ENCODE measurements around the gene FNDC8.
"Not testable (repeated sequence)": the region's sequence is repeated elsewhere in the genome, so short reads cannot be mapped to it uniquely, and the experiment has no call there.

FNDC8 gene

DNA sequence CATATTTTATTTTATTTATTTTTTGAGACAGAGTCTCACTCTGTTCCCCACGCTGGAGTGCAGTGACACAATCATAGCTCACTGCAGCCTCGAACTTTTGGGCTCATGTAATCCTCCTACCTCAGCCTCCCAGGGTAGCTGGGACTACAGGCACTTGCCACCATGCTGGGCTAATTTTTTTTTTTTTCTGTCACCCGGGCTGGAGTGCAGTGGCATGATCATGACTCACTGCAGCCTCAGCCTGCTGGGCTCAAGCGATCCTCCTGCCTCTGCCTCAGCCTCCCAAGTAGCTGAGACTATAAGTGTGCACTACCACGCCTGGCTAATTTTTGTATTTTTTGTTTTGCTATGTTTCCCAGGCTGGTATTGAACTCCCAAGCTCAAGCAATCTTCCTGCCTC lies 43.3 kb downstream of the FNDC8 start:
- H3K27ac ChIP-seq (ENCODE audit: low read length), result no peak overlapping the region
- H3K4me1 ChIP-seq (ENCODE audit: insufficient read depth, low read length), result no peaks in the 10 kb centered on the region

GRCh38 chr17:35166526-35166925 lies 45.1 kb downstream of the FNDC8 start:
- H3K9me3 ChIP-seq (ENCODE audit: insufficient read depth, low read depth, low read length), result no peaks in the 10 kb centered on the region
- H3K36me3 ChIP-seq (ENCODE audit: insufficient read depth, low read depth, low read length), result no peaks in the 10 kb centered on the region
- no peaks in the 10 kb centered on the region for H3K4me1 ChIP-seq (ENCODE audit: insufficient read depth, low read length)
- no peak overlapping the region for H3K9ac ChIP-seq (ENCODE audit: low read depth, low read length)
- H3K4me3 ChIP-seq (ENCODE audit: low read length), result no peak overlapping the region
- H3K27ac ChIP-seq (ENCODE audit: low read length), result no peak overlapping the region
- no peaks in the 10 kb centered on the region for H3K27me3 ChIP-seq (ENCODE audit: insufficient read depth, low read length)

More for the DNA sequence above, 43.3 kb downstream of the FNDC8 start:
- Histone ChIP-seq H3K4me3 (ENCODE audit: low read length) (no peak overlapping the region), H3K9me3 (ENCODE audit: insufficient read depth, low read depth, low read length) (no peaks in the 10 kb centered on the region), H3K27me3 (ENCODE audit: insufficient read depth, low read length) (no peaks in the 10 kb centered on the region), H3K9ac (ENCODE audit: low read depth, low read length) (no peak overlapping the region), H3K36me3 (ENCODE audit: insufficient read depth, low read depth, low read length) (no peaks in the 10 kb centered on the region)

GRCh38 chr17:35167046-35167445 lies 45.6 kb downstream of the FNDC8 start:
- H3K27ac ChIP-seq (ENCODE audit: low read length), result no peak overlapping the region
- H3K9ac ChIP-seq (ENCODE audit: low read depth, low read length), result no peak overlapping the region
- H3K4me3 ChIP-seq (ENCODE audit: low read length), result no peak overlapping the region
- H3K4me1 ChIP-seq (ENCODE audit: insufficient read depth, low read length), result no peaks in the 10 kb centered on the region
- no peaks in the 10 kb centered on the region for H3K9me3 ChIP-seq (ENCODE audit: insufficient read depth, low read depth, low read length)
- no peaks in the 10 kb centered on the region for H3K36me3 ChIP-seq (ENCODE audit: insufficient read depth, low read depth, low read length)
- no peaks in the 10 kb centered on the region for H3K27me3 ChIP-seq (ENCODE audit: insufficient read depth, low read length)

GRCh38 chr17:35167666-35168065 lies 46.3 kb downstream of the FNDC8 start:
- Histone ChIP-seq H3K4me1 (ENCODE audit: insufficient read depth, low read length) (no peaks in the 10 kb centered on the region), H3K9me3 (ENCODE audit: insufficient read depth, low read depth, low read length) (no peaks in the 10 kb centered on the region), H3K4me3 (ENCODE audit: low read length) (no peak overlapping the region), H3K36me3 (ENCODE audit: insufficient read depth, low read depth, low read length) (no peaks in the 10 kb centered on the region), H3K27ac (ENCODE audit: low read length) (no peak overlapping the region), H3K9ac (ENCODE audit: low read depth, low read length) (no peak overlapping the region), H3K27me3 (ENCODE audit: insufficient read depth, low read length) (no peaks in the 10 kb centered on the region)

DNA sequence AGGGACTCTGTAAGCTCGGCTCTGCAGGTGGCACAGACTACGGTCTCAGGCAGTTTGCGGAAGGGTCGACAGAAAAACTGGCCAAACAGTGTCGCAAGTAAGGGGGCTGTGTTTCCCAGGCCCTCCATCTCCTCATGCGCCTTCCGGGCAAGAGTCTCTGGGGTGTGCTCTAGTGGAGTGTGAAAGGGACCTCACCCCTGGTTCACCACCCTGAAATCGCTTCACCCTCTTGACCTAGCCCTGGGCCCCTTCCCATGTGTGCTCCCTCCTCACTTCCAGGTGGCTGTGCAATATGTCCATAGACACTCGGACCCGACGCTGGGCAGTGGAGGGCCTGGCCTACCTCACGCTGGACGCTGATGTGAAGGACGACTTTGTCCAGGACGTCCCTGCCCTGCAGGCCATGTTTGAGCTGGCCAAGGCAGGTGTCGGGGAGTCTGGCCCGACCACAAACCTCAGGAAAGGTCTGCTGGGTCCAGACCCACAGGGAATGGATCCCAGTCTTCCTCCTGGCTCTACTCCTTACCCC lies 48.5 kb downstream of the FNDC8 start:
- H3K27me3 ChIP-seq (ENCODE audit: insufficient read depth, low read length), result no peaks in the 10 kb centered on the region
- H3K27ac ChIP-seq (ENCODE audit: low read length), result no peak overlapping the region
- no peaks in the 10 kb centered on the region for H3K4me1 ChIP-seq (ENCODE audit: insufficient read depth, low read length)
- no peak overlapping the region for H3K4me3 ChIP-seq (ENCODE audit: low read length)
- no peaks in the 10 kb centered on the region for H3K9me3 ChIP-seq (ENCODE audit: insufficient read depth, low read depth, low read length)
- H3K36me3 ChIP-seq (ENCODE audit: insufficient read depth, low read depth, low read length), result no peaks in the 10 kb centered on the region
- no peak overlapping the region for H3K9ac ChIP-seq (ENCODE audit: low read depth, low read length)

- no peaks in the 10 kb centered on the region for H3K4me1 ChIP-seq (ENCODE audit: insufficient read depth, low read length)
- no peaks in the 10 kb centered on the region for H3K27me3 ChIP-seq (ENCODE audit: insufficient read depth, low read length)
- no peaks in the 10 kb centered on the region for H3K9me3 ChIP-seq (ENCODE audit: insufficient read depth, low read depth, low read length)
- H3K4me3 ChIP-seq (ENCODE audit: low read length), result no peak overlapping the region
- H3K36me3 ChIP-seq (ENCODE audit: insufficient read depth, low read depth, low read length), result no peaks in the 10 kb centered on the region
- H3K9ac ChIP-seq (ENCODE audit: low read depth, low read length), result no peak overlapping the region
- H3K27ac ChIP-seq (ENCODE audit: low read length), result no peak overlapping the region
Measured at GRCh38 chr17:35170968-35171771, 49.8 kb downstream of the FNDC8 start.

GRCh38 chr17:35171834-35172233 lies 50.4 kb downstream of the FNDC8 start:
- H3K27ac ChIP-seq (ENCODE audit: low read length), result no peak overlapping the region
- H3K4me1 ChIP-seq (ENCODE audit: insufficient read depth, low read length), result no peaks in the 10 kb centered on the region
- H3K4me3 ChIP-seq (ENCODE audit: low read length), result no peak overlapping the region
- no peaks in the 10 kb centered on the region for H3K9me3 ChIP-seq (ENCODE audit: insufficient read depth, low read depth, low read length)
- no peak overlapping the region for H3K9ac ChIP-seq (ENCODE audit: low read depth, low read length)
- no peaks in the 10 kb centered on the region for H3K27me3 ChIP-seq (ENCODE audit: insufficient read depth, low read length)
- no peaks in the 10 kb centered on the region for H3K36me3 ChIP-seq (ENCODE audit: insufficient read depth, low read depth, low read length)

- not testable (repeated sequence) for H3K9ac ChIP-seq (ENCODE audit: low read depth, low read length); H3K4me3 ChIP-seq (ENCODE audit: low read length); H3K4me1 ChIP-seq (ENCODE audit: insufficient read depth, low read length); H3K36me3 ChIP-seq (ENCODE audit: insufficient read depth, low read depth, low read length); H3K9me3 ChIP-seq (ENCODE audit: insufficient read depth, low read depth, low read length); H3K27ac ChIP-seq (ENCODE audit: low read length); H3K27me3 ChIP-seq (ENCODE audit: insufficient read depth, low read length)
Measured at GRCh38 chr17:35172321-35172720, 50.9 kb downstream of the FNDC8 start.

DNA sequence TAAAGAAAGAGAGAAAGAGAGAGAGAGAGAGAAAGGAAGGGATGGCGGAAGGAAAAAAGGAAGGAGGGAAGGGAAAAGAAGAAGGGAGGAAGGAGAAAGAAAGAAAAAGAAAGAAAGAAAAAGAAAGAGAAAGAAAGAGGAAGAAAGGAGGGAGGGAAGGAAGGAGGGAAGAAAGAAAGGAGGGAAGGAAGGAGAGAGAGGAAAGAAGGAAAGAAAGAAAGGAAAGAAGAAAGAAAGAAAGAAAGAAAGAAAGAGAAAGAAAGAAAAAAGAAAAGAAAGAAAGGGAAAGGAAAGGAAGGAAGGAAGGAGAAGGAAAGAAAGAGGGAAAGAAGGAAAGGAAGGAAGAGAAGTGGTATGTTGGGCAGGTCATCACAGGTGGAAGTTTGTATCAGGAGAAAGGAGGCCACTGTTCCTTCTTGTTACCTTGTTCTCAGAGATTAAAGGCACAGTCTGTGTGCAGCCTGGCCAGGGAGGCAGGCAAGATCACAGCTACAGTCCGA lies 53.5 kb downstream of the FNDC8 start:
- H3K27me3 ChIP-seq (ENCODE audit: insufficient read depth, low read length), result no peaks in the 10 kb centered on the region
- no peaks in the 10 kb centered on the region for H3K9me3 ChIP-seq (ENCODE audit: insufficient read depth, low read depth, low read length)
- H3K27ac ChIP-seq (ENCODE audit: low read length), result no peak overlapping the region

GRCh38 chr17:35175638-35176415 lies 54.4 kb downstream of the FNDC8 start:
- Histone ChIP-seq H3K27ac (ENCODE audit: low read length) (no peak overlapping the region), H3K9me3 (ENCODE audit: insufficient read depth, low read depth, low read length) (no peaks in the 10 kb centered on the region), H3K4me1 (ENCODE audit: insufficient read depth, low read length) (no peaks in the 10 kb centered on the region), H3K36me3 (ENCODE audit: insufficient read depth, low read depth, low read length) (no peaks in the 10 kb centered on the region), H3K9ac (ENCODE audit: low read depth, low read length) (no peak overlapping the region), H3K4me3 (ENCODE audit: low read length) (no peak overlapping the region), H3K27me3 (ENCODE audit: insufficient read depth, low read length) (no peaks in the 10 kb centered on the region)

More for the DNA sequence above, 53.5 kb downstream of the FNDC8 start:
- Histone ChIP-seq H3K4me1 (ENCODE audit: insufficient read depth, low read length) (no peaks in the 10 kb centered on the region), H3K36me3 (ENCODE audit: insufficient read depth, low read depth, low read length) (no peaks in the 10 kb centered on the region), H3K9ac (ENCODE audit: low read depth, low read length) (no peak overlapping the region), H3K4me3 (ENCODE audit: low read length) (no peak overlapping the region)

DNA sequence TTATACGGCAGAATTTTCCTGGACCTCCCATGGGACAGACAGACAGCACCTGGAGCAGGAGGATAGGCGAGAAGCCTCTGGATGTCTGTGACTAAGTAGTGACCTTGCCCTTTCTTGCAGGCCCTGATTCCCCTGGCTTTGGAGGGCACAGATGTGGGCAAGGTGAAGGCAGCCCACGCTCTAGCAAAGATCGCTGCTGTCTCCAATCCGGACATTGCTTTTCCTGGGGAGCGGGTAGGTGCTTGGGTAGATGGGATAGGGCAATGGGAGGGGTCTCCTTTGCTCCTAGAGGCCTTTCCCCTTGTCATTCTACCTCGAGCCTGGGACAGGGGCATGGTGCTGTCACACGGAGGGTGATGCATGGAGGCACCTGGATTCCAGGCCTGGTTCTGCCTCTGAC lies 55.5 kb downstream of the FNDC8 start:
- no peaks in the 10 kb centered on the region for H3K27me3 ChIP-seq (ENCODE audit: insufficient read depth, low read length)
- no peak overlapping the region for H3K4me3 ChIP-seq (ENCODE audit: low read length)
- no peaks in the 10 kb centered on the region for H3K9me3 ChIP-seq (ENCODE audit: insufficient read depth, low read depth, low read length)
- H3K36me3 ChIP-seq (ENCODE audit: insufficient read depth, low read depth, low read length), result no peaks in the 10 kb centered on the region
- H3K27ac ChIP-seq (ENCODE audit: low read length), result no peak overlapping the region
- H3K9ac ChIP-seq (ENCODE audit: low read depth, low read length), result no peak overlapping the region
- no peaks in the 10 kb centered on the region for H3K4me1 ChIP-seq (ENCODE audit: insufficient read depth, low read length)

- H3K4me3 ChIP-seq (ENCODE audit: low read length); H3K27me3 ChIP-seq (ENCODE audit: insufficient read depth, low read length); H3K9ac ChIP-seq (ENCODE audit: low read depth, low read length); H3K36me3 ChIP-seq (ENCODE audit: insufficient read depth, low read depth, low read length); H3K9me3 ChIP-seq (ENCODE audit: insufficient read depth, low read depth, low read length); H3K4me1 ChIP-seq (ENCODE audit: insufficient read depth, low read length); H3K27ac ChIP-seq (ENCODE audit: low read length): not testable (repeated sequence)
Measured at GRCh38 chr17:35179379-35179778, 58.0 kb downstream of the FNDC8 start.

All from iPS-20b (cell line).